ENCODE measurements around the gene TEX53.

TEX53 gene

DNA sequence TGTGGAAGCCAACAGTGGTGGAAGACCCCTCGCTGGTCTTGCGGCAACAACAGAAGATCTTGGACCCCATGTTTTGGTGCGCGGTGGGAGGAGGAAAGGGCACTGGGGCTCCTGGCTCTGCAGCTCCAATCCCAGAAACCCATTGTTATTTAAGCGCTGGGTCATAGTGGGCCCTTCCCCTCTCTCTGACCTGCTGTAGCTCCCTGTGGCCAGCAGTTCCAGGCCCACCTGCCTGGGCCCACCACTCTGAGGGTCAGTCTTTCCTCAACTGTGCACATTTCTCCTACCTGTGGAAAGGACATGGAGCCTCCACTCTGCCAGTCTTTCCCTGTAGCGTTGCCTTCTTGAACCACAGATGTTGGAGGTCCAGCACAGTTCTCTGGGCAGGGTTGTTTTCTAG, at the start of gene TEX53:
TSS of gene TEX53 (minus strand) at position 101 of the 400 bp plus-strand sequence. CDS start at position 70, 31 bp downstream.
- DNase-seq: no peak

DNA sequence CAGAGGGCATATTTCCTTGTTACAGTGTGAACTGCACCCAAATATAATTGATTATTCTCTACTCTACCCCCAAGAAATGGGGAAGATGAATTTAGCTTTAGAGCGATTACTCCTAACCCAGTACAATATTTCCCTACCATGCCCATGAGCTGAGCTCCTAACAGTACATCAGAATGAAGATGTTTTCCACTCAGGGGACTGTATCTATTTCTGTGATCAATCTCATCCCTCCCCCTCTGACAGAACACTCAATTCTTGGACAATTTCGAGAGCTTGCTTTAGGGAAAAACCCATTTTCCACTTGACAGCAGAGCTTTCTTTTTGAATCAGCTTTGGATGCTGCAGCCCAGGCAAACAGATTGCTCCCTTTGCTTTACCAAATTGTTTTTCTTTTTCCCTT, 49.1 kb upstream of the TEX53 start:
- DNase-seq: no peak

DNA sequence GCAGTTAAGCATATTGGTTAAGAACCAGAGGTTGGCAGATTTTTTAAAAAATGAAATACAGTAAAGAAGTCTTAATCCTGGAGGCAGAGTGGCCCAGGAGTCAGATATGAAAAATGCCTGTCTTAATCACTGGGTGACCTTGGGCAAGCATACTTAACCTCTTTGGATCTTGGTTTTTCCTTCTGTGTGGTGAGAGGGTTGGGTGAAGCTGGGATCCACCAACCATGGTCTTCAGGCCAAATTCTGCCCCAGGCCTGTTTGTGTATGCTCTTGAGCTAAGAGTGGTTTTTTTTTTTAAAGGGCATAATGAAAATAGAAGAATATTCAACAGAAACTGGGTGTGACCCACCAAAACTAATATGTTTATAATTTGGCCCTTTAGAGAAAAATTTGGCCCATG, 44.4 kb upstream of the TEX53 start:
- no peak for DNase-seq

DNA sequence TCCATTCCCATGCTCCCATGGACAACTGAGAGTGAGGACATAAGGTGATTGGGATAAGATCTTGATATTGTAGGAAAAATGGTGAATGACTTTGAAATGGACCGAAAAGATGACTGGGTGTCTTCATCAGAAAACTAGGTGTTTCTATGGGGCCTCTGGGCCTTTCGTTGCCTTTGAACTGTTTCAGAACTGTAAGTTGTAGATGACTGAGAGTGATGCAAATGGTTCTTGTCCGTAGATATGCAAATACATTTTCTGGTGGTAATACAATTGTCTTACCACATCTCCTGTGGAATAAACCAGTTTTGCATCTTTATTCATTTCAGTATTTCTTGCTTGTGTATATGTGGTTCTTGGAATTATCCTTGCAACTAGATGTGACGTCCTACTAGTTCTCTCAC, 40.3 kb upstream of the TEX53 start:
- DNase-seq: no peak

DNA sequence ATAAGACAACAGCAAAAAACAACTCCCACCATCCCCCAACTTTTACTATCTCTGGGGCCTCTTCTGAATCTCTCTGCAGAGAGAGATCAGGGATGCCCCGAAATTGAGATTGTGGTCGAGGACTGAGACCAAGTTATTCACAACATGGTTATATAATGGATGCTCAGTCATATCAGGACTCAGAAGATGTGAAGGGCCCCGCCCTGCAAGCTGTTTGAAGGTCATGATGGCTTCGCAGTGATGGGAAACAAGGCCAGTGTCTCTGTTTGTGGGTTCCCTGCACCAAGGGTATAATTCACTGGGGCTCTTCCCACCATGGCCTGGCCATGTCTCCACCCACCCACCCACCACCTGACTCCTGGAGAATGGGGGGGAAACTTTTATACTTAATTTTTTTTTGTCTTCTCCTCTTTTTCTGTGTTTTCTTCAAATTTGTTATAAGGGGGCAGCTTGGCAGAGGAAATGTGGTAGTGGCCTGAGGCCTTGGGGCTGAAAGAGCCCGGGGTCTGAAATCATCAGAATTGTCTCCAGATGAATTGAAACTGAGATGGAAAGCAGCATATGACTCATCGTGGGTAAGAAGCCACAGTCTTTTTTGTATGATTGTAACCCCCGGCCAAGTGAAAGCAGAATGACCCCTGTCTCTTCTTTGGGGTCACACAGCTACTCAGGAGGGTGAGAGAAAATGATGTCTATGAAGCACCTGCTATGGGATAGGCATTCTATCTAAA, 39.4 kb upstream of the TEX53 start:
- DNase-seq: no peak

DNA sequence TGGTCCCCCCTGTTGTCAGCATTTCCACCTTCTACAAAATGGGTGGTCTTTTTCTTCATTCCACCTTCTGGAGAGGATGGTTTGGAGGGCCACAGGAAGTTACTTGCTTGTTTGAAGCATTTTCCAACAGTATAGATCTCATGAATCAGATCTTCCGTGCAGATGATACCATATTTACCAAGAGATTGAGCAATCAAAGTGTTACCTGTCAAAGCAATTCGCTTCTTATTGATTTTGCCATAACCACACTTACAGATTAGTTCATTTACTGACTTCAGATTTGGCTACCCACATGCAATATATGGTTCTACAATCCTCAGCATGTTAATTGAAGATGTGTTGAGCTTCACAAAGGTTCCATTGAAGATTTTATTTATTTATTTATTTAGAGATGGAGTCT, 38.3 kb upstream of the TEX53 start:
- no peak for DNase-seq

DNA sequence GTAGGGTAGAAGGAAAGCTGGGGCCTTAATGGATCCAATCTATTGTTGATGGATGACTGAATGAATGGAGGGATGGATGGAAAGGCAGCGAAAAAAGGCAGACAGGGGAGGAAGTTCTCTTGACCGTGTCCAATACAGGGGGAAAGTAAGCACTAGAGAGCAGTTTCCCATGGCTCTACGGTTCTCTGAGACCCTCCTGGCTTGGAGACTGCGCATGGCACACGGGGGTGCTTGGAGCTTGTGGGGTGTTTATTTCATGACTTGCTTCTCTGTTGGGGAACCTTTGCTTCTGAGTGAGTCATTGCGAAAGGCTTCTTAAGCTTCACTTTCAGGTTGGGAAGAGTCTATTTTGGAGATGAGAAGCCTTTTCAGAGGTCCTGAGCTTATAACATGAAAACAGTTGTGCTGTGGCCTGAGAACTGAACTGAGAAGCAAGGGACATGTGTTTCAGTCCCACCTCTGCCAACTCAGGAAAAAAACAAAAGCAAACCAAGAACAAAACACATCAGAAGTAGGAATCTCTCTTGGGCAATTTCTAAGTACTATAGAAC, 37.2 kb upstream of the TEX53 start:
- no peak for DNase-seq

DNA sequence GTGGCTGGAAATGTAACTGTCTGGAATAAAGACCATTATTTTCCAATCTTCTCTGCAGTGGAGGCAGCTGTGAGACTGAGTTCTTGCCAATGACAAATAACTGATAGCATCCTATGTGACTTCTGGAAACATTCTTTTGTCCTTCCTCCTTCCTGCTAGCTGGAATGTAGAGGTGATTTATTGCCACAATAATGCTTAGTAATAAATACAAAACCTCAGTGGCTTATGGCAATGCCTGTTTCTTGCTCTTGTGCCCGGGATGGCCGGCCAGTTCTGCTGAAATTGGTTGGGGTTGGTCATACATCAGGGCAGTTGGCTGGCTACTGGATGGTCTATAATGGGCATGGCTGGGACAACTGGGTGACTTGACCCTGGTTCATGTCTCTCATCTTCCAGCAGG, 36.5 kb upstream of the TEX53 start:
- no peak for DNase-seq

DNA sequence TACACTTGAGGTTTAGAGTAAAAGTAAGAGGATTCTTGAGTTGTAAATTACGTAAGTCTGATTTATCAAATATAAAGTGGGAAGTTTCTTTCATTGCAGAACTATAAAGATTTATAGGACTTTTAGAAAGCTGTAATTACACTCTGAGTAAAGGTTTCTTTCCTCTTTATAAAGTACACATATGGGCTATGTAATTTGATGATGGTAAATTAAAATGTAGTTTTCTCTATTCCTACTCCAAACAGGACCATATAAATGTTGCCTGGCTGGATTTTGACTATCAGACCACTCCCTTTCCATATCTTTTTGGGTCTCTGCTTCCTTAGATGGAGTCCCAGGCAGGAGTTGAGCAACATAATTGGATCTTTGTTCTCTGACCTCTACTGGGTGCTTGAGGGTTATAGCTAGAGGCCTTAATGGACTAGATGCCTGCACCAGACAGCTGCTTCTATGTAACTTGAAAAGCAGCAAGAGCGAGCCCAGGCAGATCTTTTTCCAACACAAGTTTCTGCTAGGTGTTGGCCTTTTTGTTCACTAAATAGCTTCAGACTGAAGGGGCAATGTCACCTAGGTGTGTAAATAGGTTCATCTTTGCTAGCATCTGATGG, 35.7 kb upstream of the TEX53 start:
- DNase-seq: no peak

DNA sequence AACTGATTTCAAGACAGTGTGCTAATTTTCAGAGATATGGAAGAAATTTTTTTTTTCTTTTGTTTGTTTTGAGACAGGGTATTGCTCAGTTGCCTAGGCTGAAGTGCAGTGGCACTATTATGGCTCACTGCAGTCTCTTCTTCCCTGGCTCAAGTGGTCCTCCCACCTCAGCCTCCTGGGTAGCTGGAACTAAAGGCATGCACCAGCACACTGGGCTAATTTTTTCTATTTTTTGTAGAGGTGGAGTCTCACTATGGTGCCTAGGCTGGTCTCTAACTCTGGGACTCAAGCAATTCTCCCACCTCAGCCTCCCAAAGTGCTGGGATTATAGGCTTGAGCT, 34.3 kb upstream of the TEX53 start:
- no peak for DNase-seq

DNA sequence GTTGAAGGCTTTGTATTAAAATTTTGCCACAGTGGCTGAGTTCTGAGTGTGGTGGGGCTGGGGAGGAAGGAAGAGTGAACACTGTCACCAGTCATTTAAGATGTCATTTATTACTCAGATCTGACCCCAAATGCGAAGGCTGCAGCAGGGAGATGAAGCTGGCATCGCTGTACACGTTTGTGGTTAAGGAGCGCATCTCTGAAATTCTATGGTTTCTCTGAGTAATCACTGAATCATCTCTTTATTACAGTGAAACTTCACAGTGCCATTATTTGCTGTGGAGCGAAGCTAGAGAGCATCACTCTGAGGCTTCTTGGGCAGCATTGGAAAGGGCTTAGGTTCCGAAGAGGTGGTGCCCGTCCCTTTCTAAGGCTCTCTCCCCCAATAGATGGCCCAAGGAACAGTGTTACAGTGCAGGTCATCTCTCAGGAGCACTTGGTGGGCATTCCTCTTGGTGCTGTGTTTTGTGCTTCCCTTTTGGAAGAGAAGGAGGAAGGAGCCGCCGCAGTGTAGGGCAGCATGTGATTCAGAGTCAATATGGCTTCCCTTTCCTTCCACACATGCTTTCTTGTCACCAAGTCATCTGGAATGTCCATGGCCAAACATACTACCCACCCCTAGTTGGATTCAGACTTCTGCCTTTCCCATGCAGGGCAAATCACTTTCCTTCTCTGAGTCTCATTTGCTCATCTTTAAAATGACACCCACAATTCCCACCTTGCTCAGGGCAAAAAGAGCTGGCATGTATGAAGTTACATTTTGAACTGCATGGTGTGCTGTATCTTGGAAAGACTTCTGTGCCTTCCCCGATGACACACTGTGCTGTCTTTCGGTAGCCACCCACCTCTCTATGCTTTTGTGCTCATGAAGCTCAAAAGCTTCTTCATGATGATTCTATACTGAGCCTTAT, 33.7 kb upstream of the TEX53 start:
- no peak for DNase-seq

DNA sequence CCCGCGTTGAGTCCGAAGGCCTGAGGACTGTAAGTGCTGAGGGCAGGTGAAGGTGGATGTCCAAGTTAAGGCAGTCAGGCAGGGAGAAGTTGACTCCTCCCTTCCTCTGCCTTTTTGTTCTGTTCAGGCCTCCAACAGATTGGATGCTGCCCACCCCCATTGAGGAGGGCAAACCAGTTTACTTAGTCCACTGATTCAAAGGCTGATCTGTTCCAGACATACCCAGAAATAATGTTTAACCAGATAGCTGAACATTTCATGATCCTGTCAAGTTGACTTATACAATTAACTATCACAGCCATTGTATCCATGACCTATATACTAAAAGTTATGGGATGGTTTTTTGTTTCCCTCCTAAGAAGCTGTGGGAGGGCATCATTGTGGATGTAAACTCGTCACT, 32.7 kb upstream of the TEX53 start:
- DNase-seq: no peak

DNA sequence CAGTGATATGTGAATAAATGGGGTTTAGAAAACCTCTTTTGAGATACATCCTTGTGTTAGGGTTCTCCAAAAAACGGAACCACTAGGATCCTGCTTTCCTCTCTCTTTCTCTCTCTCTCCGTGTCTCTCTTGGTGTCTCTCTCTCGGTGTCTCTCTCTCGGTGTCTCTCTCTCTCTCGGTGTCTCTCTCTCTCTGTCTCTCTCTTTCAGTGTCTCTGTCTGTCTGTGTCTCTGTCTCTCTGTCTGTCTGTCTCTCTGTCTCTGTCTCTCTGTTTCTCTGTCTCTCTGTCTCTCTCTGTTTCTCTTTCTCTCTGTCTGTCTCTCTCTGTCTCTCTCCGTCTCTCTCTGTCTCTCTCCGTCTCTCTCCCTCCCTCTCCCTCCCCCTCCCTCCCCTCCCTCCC, 32.2 kb upstream of the TEX53 start:
- DNase-seq: no peak

DNA sequence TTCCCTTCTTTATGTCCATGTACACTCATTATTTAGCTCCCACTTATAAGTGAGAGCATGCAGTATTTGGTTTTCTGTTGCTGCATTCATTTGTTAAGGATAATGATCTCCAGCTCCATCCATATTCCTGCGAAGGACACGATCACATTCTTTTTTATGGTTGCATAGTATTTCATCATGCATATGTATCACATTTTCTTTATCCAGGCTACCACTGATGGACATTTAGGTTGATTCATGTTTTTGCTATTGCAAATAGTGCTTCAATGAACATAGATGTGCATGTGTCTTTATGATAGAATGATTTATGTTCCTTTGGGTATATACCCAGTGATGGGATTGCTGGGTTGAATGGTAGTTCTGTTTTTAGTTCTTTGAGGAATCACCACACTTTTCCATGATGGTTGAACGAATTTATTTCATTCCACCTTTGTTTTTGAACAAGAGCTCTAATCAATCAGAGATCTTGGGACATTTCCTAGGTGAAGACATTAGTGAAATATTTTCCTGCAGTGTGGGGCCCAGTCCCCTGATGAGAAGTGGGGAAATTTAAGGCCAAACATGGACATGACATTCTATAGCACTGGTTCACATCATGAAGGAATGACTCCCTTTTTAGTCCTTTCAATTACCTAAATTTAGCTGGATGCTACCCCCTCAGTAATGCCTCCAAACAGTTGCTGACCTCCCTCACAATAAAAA, 31.5 kb upstream of the TEX53 start:
- no peak for DNase-seq

DNA sequence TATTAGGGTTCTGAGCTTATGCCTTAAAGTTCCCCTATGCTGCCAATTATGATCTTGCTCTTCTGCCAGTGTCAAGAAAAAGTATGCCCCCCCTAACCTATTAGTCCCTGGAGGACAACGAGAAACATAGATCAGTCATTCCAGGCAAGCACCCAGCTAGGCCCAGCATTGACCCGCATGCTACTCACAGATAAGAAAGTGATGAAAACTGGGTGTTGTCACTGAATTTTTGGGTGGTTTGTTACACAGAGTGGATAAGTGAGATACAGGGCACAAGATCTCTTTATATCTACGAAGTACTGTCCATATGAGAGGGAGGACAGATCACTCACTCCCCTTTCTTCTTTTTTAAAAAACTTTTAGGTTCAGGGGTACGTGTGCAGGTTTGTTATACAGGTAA, 30.8 kb upstream of the TEX53 start:
- no peak for DNase-seq

DNA sequence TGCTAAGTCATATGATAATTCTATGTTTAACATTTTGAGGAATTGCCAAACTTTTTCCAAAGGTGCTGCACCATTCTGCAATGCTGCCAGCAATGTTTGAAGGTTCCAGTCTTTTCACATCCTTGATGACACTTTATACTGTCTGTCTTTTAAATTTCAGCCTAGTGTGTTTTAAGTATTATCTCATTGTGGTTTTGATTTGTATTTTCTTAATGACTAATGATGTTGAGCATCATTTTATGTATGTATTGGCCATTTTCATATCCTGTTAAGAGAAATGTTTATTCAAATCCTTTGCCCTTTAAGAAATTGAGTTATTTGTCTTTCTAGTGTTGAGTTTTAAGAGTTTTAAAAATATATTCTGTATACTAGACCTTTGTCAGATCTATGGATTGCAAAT, 29.4 kb upstream of the TEX53 start:
- no peak for DNase-seq

DNA sequence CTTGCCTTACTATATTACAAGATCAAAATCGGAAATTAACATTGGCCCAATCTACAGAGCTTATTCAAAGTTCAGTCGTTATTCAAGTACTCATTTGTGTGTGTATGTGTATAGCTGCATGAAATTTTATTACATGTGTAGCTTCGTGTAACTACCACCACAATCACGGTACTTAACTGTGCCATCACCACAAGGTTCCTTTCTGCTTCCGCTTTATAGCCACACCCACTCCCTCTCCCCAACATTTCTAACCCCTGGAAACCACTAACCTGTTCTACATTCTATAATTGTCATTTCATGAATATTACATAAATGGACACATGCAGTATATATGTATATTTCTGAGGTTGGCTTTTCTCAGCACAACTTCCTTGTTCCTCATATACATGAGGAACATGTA, 28.3 kb upstream of the TEX53 start:
- no peak for DNase-seq

DNA sequence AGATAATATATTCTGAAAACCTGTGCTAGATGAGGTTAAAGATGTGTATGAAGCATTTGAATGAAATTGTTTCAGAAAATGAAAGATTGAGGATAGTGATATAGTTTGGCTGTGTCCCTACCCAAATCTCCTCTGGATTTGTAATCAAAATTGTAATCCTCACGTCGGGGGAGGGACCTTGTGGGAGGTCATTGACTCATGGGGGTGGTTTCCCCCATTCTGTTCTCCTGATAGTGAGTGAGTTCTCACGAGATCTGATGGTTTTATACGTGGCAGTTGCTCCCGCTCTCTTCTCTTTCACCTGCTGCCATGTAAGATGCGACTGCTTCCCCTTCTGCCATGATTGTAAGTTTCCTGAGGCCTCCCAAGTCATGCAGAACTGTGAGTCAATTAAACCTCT, 26.4 kb upstream of the TEX53 start:
- no peak for DNase-seq

DNA sequence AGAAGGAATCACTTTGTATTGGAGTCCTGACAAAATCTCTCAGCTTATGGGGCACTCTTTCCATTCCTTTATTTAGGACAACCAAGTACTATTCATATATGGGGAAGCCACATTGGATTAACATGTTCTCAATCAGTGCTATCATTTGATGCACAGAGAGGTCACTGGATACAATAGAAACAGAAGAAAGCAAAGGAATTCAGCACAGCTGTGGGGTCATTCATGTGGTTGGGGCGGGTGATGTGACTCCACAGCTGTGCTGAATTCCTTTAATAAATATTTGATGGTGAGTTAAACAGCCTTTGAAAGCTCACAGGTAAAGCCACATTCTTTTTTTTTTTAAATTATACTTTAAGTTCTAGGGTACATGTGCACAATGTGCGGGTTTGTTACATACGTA, 25.2 kb upstream of the TEX53 start:
- no peak for DNase-seq

DNA sequence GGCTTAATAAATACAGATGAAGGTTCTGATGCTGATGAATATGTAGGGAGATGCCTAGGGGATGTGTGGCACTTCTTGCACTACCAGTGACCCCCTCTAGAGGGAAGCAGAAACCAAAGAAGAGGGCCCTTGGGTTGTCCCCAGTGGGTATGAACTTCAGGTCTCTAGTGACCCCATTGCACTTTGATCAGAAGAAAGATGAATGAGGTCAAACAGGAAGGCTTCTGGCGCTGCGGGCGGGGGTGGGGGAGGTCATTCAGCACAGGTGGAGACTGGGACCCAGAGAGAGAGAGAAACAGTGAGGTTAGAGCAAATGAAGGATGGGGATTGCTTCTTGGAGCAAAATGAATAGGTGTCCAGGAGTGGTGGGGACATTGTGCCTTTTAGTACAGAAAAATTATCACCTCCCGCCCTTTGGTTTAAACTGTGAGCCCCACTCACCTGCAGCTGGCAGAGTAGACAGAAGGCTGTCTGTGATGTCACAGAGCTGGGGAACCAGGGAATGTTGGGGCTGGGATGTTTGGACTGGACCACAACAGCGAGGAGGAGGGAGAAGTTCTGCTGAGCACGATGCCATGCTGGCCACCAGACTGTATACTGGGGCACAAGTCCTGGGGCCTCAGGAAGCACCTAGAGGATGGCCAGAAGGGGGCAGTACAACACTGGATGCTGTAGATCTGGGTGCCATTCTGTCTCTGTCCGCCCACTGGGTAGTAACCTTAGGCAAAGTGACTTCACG, 24.2 kb upstream of the TEX53 start, which contains the start of gene TEX48:
TSS of gene TEX48 (minus strand) at position 599 of the 739 bp plus-strand sequence. CDS start 10,469 bp downstream, outside the sequence.
- peak; percentile 72 for DNase-seq

DNA sequence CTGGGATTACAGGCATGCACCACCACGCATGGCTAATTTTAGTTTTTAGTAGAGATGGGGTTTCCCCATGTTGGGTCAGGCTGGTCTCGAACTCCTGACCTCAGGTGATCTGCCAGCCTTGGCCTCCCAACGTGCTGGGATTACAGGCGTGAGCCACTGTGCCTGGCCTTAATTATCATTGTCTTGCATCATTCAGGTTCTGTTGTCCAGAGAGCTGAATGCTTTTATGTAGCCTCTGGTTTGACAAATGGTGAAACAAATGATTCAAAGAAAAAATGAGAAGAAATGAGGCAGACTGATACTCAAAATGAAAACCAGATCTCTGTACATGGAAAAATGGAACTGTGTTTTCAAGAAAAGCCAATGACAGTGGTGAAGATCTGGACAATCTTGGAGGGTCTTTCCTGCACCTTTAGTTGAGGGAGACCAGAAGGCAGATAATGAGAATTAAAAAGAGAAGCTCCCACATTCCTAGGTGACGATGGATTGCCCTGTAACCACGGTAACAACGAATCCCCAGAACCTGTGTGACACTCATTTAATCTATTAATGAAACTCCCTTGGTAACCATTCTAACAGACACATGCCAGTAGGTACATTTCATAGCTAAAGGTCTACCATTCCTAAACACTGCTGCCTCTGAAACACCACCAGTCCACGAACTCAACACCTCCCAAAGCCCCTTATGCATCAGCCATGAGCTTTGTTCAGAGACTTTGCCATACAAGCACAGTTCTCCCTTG, 22.8 kb upstream of the TEX53 start:
- no peak for DNase-seq
